ENCODE results near the gene NAPB.
"Not testable (repeated sequence)": the region's sequence is repeated elsewhere in the genome, so short reads cannot be mapped to it uniquely, and the experiment has no call there.

Gene NAPB

DNA sequence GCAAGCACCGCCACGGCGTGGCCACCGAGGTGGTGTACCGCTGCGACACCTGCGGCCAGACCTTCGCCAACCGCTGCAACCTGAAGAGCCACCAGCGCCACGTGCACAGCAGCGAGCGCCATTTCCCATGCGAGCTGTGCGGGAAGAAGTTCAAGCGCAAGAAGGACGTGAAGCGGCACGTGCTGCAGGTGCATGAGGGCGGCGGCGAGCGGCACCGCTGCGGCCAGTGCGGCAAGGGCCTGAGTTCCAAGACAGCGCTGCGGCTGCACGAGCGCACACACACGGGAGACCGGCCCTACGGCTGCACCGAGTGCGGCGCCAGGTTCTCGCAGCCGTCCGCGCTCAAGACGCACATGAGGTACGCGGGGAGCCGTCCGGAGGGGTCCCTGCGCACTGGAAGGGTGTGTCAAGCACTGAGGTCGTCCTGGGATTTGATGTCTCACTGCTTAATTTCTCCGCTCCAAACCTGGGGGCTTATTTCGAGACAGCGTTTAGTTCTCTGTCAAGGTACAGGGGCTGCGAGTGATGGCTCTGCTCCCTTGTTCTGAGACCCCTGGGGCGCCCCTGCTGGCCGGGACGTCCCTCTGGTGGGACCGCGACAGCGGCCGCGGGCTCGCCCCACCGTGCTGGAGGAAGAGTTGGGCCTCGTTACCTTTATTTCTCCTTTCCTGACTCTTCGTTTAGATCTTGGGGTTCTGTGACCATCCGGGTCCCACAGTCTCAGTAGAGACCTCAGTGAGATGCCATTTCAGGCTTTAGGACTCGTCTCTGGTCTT, 55.7 kb downstream of the NAPB start:
- no peak for DNase-seq

DNA sequence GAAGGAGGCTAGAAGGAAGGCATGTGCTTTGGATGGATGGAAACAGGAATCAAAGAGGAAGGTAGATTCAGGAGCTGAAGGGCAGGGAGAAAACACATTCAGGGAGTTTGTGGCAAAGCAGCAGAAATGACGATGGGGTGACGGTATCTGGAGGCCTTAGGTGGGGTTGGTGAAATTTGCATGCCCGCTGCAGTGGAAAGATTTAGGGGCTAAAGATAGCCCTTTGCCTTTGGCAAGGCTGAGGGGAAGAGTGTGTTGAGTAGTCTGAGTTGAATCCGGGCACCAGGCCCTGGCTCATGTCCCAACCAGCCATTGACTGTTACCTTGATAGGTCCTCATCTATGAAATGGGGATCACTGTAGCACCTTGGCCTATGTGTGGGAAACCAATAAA, 58.0 kb downstream of the NAPB start:
- DNase-seq = no peak

DNA sequence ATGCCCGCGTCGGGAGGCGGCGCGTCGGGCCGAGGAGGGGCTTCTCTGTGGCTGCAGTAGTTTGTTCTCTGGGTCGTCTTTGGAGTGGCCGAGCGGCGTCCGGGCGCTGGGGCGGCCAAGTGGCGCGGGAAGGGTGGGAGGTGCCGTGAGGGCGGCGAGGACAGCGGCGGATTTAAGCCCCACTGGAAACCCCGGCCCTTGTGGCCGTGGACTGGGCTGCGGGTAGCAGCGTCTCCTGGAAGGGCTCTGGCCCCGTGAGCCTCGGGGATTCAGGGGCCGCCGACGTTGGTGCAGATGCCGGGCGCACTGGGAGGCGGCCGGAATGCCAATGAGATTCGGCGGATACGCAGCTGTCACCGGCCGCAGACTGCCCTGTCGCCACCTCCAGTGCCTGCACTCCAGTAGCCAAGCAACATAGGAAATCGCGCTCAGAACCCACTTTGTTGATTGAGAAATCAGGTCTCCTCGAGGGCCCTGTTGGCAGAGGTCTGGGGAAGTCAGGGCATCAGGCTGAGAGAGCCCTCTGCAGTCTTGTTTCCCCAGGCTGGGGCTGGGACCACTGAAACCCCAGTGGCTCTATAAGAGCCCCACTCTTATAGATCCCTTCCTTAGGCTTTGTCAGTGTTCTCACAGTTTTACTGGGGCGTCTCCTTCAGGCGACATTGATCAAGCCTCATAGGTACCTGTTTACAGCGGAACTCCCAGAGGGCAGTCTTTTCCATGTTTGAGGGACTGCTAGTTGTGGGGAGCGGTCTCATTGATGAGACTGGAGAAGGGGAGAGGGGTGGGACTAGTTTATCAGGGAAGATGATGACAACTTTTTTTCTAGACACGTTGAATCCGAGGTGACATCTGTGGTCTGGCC, 58.7 kb downstream of the NAPB start:
- DNase-seq = peak; percentile 80

DNA sequence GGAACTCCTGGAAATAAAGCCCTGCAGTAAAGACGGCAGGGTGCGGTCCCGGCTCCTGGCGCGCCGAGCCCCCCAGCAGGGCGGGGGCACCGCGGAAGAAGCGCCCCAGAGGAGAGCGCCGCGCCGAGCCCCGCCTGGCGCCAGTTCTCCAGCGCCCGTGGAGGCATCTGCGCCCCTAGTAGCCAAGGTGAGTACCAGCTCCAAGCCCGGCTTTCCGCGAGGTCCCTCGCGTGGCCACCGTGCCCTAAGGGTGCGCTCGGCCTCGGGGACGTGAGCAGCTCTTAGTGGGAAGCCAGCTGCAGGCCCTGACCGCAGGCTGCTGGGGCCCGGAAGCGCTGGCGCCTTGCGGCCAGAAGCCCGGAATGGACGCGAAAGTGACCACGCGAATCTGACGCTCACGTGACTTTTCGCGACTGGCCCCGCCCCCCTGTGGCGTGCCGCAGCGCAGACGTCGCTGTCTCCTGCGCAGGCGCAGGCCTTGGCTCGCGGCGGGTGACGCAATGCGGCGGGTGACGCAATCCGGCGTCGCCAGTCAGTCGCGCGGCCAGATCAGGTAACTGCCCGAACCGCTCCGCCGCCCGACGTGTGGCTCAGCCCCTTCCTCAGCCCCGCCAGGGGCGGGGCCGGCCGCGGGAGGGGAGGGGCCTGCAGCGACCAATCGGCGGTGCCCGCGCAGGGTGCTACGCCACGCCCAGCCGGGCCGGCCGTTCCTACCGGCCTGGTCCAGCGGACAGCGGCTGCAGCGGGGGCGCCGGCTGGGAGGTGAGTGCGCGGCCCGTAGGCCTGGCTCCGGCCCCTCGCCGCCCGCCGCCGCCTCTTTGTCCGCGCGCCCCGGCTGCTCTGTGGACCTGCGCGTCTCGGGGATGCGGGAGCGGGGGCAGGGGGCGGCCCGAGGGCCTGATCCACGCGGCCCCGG, 59.6 kb downstream of the NAPB start, which contains the start of gene GZF1:
Gene GZF1 (plus strand): TSS at position 707 of the 916 bp plus-strand sequence. CDS start 2,202 bp downstream, outside the sequence.
- DNase-seq = peak; percentile 94 to 95

DNA sequence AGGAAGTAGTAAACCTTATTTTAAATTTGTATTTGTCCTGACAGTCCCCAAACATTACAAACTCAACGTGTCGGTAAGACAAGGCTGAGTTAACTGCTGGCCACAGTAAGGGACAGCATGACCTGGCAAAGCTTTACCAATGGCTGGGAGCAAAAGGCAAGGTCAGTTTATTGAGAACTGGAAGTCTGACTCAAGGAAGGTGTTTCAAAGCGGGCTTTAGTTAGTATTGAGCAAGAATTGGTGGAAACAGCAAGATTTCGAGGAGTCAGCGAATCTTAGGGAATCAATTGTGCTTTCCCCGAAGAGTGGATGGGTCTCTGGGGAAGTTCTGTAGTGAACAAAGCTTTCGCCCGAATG, 60.2 kb downstream of the NAPB start:
- peak; percentile 14 to 35 for DNase-seq

DNA sequence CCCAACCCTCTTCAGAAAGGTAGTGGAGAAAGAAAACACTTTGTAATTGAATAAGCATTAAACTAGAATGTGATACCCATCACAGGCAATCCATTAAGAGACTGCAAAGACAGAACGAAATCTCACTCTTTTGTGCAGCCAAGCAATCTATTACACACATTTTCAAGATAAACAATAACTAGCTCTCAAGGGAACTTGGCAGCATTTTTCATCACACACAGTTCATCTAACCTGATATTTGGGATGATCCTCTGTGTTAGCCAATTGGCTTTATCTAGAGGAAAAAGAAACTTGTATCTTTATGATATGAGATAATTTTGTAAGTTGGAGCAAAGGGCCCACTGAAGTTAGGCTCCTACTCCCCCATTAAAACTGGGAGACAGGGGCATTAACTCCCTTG, 60.8 kb downstream of the NAPB start:
- DNase-seq = no peak

DNA sequence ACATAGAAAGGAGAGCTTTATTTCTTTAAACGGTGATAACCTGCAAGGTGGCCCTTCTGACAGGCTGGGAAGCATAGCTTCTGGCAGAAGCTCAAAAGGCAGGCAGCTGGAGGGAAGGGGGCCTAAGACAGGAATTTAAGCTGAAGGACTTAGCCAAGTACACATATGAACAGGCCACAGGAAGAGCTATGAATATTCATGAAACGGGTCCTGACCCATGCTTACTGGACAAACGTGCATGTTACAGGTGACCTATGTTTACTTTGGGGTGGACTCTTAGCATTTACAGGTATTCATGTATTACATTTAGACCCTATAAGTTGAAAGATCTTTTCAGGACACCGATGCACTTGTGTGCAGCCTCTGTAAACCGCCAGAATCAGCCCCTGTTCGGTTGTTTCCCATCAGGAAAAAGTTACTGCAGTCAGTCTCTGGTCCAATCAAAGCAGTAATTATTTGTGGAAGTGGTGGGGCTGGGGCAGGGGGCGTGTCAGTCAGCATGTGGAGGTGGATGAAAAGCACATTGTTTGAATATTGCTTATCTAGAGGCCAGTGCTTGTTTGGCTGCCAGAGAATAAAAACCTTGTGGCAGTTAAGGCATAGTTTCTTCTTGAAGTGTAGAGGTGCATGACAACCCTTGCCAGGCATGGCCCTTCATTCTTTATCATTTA, 62.2 kb downstream of the NAPB start:
- no peak for DNase-seq

DNA sequence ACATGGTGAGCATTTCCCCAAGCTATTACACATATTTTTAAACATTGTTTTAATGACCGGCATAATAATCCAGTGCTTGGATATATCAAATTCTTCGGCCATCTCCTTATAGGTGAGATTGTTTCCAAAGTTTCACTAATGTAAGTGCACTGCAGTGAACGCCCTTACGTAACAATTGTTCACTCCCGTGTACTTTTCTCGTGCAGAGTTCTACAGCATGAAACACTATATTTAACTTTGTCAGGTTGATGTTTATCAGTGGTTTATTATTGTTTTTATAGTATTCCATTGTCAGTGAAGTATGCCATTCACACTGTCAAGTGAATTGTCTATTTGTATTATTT, 62.8 kb downstream of the NAPB start:
- DNase-seq = no peak

DNA sequence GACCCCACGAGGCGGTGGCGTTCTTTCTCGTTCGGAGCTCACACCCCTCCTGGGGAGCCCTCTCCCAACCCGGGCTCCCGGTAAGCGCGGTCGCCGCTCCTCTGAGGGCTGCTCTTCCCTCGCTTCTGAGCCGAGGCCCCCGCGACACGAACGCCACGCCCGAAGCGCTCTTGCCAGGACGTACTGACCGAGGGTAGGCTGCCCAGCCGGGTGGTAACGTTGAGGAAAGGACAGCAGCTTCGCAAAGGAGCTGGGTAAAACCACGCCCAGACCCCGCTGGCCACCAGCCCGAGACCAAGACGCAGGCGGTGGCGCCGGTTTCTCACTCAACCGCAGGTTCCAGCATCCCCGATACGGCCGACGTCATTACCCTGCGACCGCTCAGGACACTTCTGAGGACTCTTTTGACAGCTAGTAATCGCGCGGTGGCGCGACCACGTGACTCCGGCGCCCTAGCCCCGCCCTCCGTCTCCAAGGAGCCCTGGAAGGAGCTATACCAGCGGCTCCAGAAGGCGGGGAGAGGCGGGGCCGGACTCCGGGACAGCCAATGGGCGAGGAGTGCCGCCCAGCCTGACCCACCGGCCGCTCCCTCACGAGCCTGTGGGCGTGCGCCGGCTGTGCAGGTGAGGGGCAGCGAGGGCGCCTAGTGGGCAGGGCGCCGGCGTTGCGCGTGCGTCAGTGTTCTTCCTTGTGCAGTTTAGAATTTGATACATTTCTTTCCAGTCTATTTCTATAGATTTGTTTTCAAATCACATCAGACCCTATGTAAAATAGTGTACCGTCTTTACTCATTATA, 63.3 kb downstream of the NAPB start:
- peak; percentile 95 to 97 for DNase-seq

DNA sequence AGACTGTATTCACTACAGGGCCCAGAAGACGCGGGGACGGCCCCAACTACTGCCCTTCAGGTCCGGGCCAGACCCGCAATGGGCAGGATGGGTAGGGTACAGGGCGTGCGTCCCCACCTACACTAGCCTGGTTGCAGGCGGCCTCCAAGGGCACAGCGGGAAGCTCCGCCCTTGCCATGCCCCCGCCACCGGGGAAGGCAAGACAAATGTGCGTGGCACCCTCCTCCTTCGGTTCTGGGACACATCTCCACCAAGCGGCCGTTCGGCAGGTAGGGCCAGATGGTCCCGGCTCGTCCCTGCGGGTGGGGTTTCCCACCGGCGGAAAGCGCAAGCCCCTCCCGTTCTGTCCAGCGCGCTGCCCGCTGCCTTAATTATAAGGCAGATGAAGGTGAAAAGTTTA, 65.1 kb downstream of the NAPB start:
- no peak for DNase-seq

DNA sequence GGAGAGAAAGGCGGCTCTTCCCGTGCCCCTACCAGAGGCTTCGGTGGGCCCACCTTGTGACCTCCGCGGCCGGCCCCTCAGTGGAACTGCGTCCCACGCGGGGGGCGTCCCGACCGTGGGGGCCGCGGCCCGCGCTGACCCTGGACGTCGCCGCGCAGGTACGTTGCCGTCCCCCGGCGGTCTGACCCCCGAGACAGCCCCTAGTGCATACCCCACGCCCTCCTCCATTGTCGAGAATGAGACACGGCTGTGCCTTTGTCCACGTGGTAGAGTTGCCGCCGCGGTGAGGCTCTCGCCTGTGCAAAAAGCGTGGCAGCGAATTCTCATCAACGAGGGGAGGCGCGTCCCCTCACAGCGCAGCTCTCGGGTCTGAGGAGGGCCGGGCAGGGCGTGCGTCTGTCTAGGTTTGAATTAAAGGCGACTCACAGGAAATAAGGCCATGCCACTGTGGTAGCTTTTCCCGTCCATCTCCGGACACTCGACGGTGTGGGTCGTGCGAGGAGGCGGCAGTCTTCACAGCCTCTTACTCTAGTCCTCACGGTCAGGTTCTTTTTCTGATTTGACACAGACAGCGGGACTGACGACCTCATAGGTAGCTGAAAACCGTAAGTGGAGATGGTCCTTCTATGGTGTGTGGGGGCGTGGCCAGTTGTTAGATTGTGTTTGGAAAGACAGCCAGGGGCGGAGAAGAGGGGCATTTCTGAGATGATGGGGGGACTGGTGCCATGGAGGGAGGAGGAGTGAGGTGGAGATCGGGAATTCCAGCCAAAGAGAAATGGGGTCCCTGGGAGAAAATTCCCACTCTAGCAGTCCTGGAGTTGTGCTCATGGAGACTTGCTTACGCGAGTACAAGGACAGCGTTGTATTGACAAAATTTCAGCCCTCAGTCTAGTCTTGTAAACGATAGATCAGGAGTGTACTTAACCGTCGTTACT, 70.1 kb downstream of the NAPB start:
- peak in 1 of 2 experiments; percentile 8 for DNase-seq

DNA sequence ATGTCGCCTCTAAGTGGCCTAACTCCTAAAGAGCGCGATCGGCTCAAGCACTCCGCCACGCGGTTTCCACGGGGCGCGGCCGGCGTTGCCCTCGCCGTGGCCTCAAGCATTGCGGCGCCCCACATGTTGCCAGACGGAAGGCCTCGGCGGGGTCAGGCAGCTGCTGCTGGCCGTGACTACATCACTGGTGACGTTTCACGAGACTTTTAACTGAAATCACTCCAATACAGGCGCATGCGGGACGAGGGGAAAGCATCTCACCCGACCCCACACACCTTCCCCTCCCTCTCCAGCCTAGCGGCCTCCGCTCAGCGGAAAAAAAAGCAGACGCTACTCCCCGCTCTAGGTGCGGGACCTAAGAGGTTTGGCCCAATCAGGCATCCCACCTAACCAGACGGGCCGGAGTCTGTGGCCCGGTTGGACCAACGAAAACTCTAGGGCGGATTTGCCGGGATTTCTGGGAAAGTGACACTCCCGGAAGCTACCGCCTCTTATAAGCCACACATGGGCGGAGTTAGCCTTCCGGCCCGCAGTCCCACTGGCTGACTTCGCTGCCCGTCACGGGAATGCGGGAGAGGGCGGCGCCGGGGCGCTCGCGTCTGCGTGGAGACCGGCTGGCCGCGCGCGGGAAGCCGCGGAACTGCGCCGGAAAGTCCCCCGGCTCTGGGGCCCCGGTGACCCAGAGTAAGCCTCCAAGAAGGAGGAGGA, 70.9 kb downstream of the NAPB start, which contains the start of gene NXT1:
Gene NXT1 (plus strand): TSS at position 596 of the 708 bp plus-strand sequence. CDS start 3,251 bp downstream, outside the sequence.
- DNase-seq = peak; percentile 90 to 92

DNA sequence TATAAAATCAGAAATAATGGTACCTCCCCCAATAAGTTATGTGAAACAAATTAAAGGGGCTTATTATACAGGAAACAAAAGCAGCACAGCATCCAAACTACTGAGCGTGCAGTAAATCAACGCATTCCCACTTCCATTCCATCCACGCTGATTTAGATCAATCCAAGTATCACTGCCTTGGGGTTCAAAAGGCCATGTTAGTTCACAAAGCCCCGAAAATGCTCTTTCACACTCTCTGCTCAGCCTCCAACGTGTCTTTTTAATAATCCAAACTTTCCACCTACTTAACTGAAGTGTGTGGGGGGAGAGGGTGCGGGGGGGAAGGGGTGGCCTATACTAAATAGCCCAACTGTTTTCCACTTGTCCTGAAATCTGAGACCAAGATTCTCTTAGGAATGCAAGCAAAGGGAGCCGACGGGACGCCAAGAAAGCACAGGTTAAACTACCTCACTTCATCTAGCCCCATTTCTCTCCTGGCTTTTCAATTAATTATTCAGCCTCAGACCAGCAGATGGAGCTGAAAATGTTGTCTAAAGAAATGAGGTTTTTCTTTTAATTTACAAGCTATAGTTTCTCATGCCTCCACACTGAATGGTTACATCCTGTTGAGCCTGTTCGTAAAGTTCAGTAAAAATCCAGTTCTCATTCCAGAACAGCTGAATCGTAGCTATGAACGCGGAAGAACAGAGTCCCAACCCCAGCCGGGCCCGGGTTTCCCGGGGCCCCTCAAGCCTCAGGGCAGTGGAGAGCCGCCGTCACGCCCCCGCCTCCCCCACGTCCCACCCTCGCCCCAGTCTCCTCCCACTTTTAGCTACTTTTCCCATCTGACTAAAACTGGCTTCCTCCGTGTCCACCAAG, 71.7 kb downstream of the NAPB start:
- DNase-seq = peak; percentile 78

DNA sequence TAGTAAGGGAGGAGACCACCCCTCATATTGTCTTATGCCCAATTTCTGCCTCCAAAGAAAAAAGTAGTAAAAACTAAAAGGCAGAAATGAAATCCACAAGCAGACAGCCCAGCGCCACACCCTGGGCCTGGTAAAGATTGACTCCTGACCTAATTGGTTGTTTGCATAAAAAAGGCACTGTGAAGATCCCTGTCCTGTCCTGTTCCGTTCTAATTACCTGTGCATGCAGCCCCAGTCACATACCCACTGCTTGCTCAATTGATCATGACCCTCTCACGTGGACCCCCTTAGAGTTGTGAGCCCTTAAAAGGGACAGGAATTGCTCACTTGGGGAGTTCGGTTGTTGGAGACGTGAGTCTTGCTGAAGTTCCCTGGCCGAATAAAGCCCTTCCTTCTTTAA, 72.8 kb downstream of the NAPB start:
- not testable (repeated sequence) for DNase-seq

DNA sequence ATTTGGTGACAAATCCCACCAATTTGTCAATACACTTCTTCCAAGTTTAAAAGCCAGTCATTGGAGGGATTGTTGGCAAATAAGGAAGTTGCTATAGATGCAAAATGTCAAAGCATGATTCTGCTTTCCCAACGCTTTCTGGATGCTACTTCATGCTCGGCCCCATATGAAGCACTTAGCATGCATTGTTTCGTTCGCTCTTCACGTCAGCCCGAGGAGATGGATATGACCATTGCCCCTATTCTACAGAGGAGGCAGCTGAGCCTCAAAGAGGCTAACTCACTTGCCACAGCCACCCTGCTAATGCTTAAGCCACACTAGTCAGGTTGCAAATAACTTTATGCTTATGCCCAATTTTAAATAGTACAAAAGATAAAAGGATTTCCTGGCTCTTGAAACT, 73.5 kb downstream of the NAPB start:
- no peak for DNase-seq

DNA sequence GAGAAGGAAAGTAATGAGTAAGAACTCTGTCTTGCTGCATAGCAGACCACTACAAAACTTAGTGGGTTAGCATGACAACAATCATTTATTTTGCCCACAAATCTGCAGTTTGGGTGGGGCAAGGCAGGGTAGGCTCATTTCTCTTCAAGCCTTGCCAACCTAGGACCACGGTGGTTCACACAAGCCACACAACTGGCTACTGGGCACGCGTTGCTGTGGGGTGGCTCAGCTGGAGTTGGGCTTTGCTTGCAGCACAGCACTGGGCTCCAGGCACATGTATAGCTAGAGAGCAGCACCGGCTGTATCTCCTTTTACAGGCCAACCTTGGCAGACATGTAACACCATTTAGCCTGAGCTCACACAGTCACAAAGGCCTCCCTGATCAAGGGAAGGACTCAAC, 75.3 kb downstream of the NAPB start:
- no peak for DNase-seq

DNA sequence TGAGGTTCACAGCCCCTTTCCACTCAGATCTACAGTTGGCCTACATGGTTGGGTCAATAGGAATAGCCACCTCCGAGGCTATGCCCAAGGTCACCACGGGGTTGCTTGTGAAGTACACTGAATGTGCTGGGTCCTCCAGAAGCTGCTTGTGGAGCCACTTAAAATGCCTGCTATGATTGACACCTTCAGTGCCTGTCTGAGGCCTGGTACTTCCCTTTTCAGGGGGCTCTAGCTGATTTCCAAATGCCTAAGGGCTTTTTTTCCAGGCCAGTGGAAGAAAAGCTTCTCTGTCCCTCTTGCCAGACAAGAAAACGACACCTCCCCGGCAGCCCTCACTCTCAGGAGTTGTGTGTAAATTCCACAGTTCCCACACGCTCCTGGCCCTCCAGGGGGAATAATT, 77.0 kb downstream of the NAPB start:
- DNase-seq = no peak

DNA sequence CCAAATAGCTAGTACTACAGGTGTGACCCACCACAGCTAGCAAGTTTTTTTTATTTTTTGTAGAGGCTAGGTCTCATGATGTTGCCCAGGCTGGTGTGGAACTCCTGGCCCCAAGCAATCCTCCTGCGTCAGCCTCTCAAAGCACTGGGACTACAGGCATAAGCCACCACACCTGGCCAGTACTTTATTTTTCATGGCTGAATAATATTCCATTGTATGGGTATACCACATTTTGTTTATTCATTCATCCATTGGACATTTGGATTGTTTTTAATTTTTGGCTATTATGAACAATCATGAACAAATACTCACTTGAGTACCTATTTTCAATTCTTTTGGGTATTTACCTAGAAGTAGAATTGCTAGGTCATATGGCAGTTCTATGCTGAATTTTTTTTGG, 77.7 kb downstream of the NAPB start:
- DNase-seq = no peak

DNA sequence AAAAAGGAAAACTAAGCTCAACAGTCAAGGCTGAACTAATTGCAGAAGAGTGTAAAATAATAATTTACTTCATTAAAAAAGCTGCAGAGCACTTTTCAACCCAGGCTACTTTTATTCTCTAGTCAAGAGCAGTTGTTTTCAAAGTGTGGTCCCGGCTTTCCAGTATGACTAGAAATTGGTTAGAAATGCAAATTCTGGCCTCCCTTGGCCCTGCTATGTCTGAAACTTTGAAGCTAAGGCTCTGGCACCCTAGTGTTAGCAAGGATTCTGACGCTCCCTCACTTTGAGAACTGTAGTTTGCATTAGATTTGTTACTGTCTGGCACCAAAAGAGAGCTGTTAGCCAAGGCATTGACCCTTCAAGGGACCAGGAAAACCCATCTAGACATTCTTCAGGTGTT, 80.2 kb downstream of the NAPB start:
- DNase-seq = no peak

All from AML-193 (cell line).